NCI-H2227 (cell line): ENCODE measurements around the gene ATMIN.

Experiments
- DNase-seq: peaks from one replicate; lab custom pipeline; 2025; ENCODE audit not compliant: unreplicated experiment; lab: John Stamatoyannopoulos, UW

ATMIN gene

DNA sequence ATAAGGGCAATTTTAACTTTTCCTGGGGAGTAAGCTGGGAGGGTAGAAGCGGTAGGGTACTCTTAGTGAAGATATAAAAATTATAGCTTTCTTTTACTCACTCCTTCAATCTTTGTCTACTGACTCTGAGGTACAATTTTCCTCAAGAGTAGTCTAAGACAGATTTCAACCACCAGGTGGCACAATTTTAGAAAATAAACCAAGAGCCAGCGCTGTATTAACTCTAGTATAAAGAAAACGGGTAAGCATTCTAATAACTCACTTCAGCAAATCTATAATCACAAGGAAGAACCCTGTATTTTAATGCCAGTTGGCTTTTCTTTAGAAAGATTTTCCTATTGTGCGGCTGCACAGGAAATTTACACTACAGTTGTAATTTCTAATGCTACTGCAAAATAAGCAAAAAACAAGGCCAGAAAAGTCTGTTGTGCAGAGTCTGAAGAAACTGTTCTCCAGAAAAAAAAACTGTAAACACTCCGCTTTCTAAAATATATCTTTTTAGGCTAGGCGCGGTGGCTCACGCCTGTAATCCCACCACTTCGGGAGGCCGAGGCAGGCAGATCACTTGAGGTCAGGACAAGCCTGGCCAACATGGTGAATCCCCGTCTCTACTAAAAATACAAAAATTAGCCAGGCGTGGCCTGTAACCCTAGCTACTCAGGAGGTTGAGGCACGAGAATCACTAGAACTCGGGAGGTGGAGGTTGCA lies 30.8 kb upstream of the ATMIN start:
- DNase-seq, result peak; percentile 69

DNA sequence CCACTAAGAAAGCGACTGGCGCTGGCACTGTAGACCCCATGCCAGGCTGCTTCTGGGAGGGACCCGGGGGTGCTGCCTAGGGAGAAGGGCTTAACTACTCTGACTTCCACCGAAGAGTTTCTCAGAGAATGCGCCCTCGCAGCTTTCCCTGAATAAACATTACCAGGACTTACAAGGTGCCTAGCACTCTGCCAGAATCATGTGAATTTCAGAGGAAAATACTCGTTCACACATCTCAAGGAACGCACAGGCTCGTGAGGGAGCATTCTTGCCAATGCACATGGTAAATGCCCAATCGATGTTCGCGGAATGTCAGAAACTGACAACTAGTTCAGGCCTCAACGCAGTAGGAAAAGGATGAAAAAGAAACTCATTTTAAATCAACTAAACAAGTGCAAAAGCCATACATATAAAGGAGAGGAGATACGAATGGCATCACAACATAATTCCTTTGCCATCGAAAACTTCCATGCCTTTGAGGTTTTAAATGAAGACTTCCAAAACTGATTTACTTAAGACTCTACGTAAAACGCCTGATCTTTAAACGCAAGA lies 30.0 kb upstream of the ATMIN start:
- DNase-seq, result no peak

DNA sequence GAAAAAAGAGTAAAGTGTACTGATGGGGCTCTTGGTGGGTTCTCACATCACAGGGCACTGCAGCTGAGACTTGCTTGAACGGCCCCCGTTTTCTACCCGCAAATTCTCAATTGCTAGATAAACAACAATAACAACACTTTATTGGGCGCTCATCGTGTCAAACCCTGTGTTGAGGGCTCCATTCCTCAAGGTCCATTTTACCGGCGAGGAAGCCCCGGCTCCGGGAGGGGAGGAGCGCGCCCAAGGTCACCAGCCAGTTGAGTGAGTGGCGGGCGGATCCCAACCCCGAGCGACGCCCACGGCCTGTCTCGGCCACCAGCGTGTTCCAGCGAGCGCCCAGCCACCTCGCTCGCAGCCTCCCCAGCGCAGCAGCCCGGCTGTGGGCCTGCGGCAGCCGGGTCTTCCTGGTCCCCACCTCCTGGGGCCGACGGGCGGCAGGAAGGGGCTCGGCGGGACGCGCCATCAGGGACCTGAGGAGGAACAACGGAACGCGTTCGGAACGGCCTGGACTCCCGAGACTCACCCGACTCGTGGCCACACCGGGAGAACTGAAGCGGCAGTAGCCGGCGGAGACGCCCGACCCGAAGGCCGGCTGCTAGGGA lies 29.3 kb upstream of the ATMIN start:
- DNase-seq, result peak; percentile 61

DNA sequence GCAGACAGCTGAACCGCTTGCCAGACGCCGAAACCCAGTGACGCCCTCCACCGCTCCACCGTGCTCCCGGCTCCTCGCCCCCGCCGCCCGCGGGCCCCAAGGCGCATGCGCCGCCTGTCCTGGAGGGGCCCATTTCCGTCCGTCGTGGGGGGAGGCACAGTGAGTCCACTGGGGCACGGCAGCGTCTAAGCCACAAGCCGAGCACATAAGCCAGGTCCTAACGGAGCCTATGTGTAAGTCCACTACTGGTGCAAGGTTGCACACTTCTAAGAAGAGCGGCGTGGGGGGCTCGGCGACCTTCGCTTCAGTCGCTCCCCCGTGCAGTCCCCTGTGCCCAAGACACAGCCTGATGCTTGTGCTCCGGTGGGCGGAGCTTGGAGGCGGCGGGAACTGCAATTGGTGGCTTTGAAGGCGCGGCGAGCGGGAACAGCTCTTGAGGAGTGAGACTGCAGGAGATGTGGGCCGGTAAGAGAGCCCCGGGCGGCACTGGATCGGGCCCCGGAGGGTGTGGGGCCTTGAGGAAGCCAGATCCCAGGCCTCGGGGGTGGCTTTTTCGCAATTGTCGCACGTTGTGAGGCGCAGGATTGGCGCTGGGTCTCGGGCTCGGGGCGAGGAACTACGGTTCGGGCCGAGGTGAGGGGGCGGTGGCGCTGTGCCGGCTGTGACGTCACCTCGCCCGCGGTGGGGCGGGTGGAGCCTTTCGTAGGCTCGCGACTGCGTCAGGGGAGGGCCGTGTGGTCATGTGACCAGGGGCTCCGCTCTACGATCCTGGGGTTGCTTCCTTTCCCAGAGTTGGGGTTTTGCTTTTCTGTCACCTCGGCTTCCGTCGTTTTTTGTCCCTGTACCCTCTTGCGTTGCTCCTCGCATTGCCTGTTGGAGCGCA lies 28.6 kb upstream of the ATMIN start, which contains the start of the genes CENPN and CMC2:
Gene CENPN (plus strand): TSS at position 402 of the 883 bp plus-strand sequence. CDS start 4,726 bp downstream, outside the sequence.
Gene CMC2 (minus strand): TSS at position 73 of the 883 bp plus-strand sequence. CDS start 9,491 bp downstream, outside the sequence.
- peak; percentile 95 for DNase-seq

DNA sequence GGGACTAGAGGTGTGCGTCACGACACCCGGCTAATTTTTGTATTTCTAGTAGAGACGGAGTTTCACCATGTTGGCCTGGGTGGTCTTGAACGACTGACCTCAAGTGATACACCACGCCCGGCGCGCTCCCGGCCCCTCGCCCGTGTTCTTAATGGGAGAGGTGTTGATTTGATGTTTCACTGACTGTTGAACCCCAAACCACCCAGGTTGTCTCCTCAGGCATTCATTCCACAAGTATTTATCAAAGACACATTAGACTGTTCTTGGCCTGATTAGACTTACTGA lies 27.2 kb upstream of the ATMIN start:
- no peak for DNase-seq

DNA sequence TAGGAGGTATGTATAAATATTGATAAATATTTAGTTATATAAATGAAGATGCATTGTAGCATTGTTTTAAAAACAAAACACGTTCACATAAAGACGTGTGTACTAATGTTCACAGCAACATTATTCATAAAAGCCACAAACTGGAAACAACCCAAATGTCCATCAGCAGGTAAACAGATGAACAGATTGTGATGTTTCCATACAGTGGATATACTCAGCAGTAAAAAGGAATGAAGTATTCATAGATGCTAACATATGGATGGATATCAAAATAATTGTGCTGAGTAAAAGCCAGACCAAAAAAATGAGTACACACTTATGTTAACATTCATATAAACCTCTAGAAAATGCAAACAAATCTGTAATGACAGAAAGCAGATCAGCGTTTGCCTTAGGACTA lies 22.7 kb upstream of the ATMIN start:
- no peak for DNase-seq

DNA sequence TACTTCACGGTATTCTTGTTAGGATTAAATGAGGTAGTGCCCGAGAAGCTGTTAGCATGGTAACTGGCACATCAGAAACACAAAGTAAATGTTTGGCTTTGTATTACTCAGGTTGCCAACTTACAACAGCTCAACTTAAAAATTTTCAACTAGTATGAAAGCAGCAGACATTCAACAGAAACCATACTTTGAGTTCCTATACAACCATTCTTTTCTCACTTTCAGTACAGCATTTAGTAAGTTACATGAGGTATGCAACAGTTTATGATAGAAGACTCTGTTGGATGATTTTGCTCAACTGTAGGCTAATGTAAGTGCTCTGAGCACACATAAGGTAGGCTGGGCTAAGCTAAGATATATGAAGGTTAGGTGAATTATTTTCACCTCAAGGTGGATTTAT lies 21.0 kb upstream of the ATMIN start:
- DNase-seq, result no peak

DNA sequence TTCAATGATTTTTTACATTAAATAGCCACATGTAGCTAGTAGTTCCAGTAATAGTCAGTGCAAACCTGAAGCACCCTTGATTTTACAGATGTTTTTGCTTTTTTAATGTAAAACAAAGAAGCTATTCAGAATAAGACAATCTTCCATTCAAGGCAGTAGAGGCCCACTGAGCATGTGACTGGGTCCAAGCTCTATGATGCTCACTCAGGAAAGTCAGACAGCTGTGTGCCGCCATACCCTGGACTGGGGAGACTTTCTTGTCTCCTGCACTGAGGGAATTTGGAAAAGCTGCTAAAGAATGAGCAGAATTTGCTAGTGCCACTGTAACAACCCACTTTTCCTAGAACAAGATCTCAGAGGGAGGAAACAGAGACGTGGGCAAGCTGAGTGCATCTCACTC lies 17.1 kb upstream of the ATMIN start:
- DNase-seq, result no peak

DNA sequence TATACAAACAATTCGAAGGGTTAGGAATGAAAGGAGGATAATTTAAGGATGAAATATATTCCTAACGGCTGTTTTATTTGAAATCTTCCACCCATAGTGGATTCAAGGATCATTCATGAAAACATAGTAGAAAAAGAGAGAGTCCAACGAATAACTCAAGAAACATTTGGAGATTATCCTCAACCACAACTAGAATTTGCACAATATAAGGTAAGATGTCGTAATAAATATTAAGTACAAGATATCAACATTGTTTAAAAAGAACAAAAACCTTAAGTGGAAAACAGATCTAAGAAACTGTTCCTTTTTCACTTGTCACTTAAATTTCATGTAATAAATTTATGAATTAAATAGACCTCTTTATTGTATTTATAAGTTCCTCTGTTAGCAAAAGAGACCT lies 9.2 kb upstream of the ATMIN start:
- DNase-seq, result no peak

DNA sequence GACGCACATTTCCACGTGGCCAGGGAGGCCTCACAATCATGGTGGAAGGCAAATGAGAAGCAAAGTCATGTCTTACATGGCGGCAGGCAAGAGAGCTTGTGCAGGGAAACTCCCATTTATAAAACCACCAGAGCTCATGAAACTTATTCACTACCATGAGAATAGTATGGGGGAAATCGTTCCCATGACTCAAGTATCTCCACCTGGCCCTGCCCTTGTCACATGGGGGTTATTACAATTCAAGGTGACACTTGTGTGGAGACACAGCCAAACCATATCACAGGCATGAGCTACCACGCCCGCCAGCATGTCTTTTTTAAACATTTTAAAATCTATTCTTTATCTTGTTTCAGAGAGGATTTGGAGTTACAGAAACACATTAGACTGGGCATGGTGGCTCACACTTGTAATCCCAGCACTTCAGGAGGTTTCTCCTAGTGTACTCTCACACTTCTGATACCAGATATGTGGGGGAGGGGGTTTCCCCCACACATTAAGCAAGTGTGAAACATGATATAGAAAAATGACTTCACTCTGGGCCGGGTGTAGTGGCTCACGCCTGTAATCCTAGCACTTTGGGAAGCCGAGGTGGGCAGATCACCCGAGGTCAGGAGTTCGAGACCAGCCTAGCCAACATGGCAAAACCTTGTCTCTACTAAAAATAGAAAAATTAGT lies 5.6 kb upstream of the ATMIN start:
- no peak for DNase-seq

DNA sequence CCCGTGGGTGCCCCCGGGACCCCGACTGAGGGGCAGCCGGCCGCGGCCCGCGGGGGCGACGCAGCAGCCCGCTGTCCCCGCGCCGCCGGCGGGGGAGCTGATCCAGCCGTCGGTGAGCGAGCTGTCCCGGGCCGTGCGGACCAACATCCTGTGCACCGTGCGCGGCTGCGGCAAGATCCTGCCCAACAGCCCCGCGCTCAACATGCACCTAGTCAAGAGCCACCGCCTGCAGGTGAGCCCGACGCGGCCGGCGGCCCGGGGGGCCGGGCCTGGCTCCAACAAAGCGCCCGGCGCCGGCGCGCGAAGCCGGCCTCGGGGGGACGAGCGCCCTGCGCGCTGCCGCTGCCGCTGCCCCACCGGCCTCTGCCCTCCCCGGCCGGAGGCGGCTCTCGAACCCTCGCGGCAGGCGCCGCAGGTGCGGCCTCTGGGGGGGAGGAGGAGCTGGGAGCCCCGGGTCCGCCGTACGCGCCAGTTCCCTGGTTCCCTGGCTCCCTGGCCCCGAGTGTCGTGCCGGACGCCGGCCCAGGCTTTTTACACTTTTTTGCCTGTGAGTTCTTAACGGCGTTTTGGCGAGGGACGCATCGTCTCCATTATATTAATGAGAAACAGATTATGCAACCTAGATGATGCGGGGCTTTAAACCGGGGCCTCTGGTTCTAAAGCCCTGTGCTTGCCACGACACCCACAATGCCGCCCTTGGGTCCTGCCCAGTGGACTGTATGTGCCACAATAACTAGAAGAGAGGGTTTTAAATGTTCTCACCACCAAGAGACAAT lies 521 bp downstream of the ATMIN start:
- DNase-seq, result peak; percentile 42

DNA sequence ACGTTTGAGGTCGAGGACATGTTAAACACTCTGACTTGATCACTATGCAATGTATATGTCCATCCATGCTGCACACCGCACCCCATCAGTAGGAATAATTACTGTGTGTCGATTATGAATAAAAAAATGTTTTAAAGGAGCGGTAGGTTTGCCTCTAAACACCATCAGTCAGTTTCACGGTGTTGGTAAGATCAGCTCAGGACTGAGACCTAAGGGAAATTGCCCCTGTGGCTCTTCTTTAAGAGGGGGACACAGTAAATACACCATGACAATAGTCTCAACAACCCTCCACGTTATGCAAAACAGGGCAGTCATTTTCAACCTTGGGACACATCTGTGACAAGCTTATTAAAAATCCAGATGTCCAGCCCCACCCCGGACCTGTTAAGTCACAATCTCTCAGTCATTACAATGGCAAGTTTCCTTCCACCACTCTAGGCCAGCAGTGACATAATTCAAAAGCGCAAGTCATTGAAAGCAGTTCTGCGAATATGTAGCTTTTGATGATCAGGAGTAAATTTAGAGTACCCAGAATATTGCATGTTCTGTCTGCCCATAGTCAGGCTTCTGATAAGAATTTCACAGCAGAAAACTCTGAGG lies 1.2 kb downstream of the ATMIN start:
- no peak for DNase-seq

DNA sequence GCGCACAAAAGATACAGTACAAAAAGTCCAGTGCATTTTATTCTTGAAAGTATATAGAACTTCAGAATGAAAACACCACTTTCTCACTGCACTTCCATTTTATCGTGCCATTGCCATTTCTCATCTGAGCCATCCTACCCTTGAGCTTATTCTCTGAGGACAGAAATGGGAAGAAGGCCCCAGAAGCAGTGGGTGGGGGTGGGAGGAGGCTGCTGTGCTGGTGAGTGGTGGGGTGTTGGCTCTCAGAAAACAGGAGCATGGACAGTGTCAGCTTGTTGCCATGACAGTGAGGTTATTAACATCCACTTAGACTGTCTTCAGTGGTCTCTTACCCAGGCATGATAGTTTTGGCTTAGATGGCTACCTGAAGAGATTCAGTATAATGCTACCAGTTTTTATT lies 4.5 kb downstream of the ATMIN start:
- DNase-seq, result peak; percentile 1

DNA sequence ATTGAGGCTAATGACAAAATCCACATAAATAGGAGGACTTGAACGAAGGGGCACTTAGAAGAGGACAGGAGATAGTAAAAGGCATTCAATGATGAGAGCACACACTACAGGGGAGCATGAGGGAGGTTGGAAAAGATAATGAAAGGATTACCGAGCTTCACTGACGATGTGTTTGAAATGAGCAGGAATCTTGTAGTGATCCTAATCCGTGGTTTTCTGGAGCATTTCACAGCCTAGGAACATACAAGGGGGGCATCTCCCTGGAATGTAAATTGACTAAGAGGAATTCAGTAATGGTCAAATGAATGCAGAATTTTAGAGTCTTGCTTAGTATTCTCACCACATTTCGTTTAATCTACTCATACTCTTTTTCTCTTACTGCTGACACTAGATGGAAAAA lies 5.2 kb downstream of the ATMIN start:
- DNase-seq, result no peak

DNA sequence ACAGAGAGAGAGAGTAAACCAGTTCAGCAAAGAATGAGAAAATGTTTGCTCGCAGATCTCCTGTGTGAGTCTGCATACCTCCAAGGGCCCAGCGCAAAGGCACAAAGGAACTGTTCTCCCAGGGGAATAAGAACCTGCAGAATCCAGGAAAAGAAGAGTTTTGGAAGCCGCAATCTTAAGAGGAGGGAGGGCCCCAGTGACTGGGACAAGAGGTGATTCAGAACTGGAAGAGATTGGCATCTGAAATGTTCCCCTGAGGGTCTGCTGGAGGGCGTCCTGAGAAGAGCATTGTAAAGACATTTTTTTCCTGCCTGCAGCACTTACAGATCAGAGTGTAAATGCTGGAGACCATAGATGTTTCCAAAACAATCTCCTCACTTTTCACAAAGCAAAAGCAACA lies 6.1 kb downstream of the ATMIN start:
- DNase-seq, result no peak

DNA sequence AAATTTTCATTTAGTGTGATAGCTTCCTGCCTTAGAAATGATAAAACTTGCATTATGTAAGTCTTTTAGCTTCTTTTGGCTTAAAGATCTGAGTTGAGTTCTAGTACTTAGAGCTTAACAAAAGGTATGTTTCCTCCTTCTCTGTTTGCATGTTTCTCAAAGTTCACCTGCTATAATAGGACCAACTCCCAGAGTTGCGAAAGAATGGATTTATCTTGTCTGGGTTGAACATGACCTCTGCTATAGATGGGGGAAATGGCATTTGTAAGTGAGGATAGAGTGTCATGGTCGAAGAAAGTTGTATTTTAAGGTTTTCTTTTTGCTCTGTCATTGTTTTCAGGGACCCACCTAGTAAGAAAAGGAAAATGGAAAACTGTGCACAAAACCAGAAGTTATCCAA lies 7.2 kb downstream of the ATMIN start:
- no peak for DNase-seq

DNA sequence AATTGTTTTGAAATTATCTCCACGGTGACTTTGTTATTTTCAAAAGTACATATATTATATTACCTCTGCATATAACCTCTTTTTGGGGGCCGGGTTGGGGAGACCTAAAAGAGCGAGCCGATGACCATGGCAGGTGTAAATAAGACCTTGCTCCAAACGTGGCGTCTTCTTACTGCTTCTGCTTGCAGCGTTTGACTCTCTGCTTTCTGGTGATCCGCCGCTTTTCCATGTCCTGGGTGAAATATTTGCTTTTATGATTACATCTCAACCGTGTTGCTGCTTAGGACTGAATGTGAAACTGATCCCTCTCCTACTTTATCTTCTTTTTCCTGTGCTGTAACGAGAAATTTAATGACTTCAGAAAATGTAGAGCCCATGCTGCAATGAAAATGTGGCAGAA lies 18.1 kb downstream of the ATMIN start:
- no peak for DNase-seq

DNA sequence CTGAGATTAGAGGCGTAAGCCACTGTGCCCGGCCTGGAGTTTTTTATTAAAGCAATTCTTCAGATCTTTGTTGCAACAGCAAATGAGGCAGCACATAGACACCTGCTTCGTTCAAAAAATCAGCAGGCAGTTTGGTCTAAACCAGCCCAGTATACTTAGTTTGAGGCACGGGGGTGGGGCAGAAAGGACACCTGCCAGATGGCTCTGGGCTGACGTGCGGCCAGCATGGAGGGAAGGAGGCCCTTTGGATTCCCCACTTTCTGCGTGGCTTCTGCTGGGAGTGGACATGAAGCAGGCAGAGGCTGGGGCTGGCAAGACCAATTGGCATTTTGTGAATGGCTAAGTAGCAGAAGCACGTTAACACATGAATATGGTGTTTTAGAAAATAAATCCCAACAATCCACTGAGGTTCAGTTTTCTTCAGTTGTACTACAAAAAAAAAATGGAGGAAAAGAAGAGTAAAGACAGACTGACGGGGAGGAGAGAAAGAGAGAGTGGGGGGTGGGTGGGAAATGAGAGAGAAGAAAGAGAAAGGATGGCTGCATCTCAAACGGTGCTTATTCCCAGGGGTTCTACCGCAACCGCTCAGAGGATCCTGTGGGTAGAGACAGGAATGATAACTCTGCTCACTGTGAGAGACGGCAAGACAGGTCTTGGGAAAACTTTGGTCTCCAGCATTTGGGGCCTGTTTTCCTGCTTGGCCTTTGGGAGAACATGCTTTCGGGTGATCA lies 25.1 kb downstream of the ATMIN start:
- no peak for DNase-seq

DNA sequence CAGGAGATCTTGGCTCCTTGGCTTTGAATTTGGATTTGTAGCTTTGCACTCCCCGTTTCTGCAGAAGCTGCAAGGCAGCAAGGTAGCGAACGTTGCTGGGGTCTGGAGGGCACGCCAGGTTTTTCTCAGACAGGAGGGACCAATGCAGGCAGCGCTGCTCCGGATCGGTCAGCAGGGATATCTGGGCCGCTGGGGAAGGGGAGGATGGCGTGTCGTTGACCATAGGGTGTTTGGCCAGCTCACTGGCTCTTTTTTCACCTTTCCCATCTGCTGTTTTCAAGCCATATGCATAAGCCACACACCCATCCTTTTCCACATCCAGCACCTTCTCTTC lies 25.6 kb downstream of the ATMIN start:
- DNase-seq, result no peak
